SK-N-SH (cell line): ENCODE data around the gene FRMD5.

Experiments used
- CHD2 ChIP-seq: fragments of 150-350 bp; IDR thresholded peaks from 2 replicates; pipeline ENCODE4 v1.6.1; 2018; ENCODE audit warnings: low read length; ENCODE audit not compliant: partially characterized antibody
- EP300 ChIP-seq, 2 experiments: IDR thresholded peaks; 2 replicates each; pipeline versions ENCODE4 v1.4.0 to v1.6.1; 2012; ENCODE audit warnings: borderline replicate concordance in 1 of 2, low read depth in 1 of 2, low read length in 1 of 2
- FOSL2 ChIP-seq: IDR thresholded peaks from 2 replicates; pipeline ENCODE4 v1.4.0; 2012; ENCODE audit warnings: low read depth, mild to moderate bottlenecking, moderate library complexity, borderline replicate concordance
- MAX ChIP-seq: IDR thresholded peaks from 2 replicates; pipeline ENCODE4 v1.4.0; 2012; ENCODE audit warnings: low read depth
- MXI1 ChIP-seq: IDR thresholded peaks from 2 replicates; pipeline ENCODE4 v1.6.1; 2012; ENCODE audit warnings: mild to moderate bottlenecking, low read depth, low read length, improper control_type of control experiment
- YY1 ChIP-seq: IDR thresholded peaks from 2 replicates; pipeline ENCODE4 v1.4.0; 2012; ENCODE audit warnings: low read depth, mild to moderate bottlenecking
- TF ChIP-seq, protein P1 (sequence below): fragments of 200-600 bp; sonication (generic); IDR thresholded peaks from 2 replicates; pipeline ENCODE4 v1.6.1; 2017; ENCODE audit warnings: antibody characterized with exemption, mild to moderate bottlenecking, moderate library complexity

GRCh38 chr15:44009038-44009437 is 186.0 kb downstream of the FRMD5 start:
- TF ChIP-seq, protein P1, sequence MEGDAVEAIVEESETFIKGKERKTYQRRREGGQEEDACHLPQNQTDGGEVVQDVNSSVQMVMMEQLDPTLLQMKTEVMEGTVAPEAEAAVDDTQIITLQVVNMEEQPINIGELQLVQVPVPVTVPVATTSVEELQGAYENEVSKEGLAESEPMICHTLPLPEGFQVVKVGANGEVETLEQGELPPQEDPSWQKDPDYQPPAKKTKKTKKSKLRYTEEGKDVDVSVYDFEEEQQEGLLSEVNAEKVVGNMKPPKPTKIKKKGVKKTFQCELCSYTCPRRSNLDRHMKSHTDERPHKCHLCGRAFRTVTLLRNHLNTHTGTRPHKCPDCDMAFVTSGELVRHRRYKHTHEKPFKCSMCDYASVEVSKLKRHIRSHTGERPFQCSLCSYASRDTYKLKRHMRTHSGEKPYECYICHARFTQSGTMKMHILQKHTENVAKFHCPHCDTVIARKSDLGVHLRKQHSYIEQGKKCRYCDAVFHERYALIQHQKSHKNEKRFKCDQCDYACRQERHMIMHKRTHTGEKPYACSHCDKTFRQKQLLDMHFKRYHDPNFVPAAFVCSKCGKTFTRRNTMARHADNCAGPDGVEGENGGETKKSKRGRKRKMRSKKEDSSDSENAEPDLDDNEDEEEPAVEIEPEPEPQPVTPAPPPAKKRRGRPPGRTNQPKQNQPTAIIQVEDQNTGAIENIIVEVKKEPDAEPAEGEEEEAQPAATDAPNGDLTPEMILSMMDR, result no peak
- TF ChIP-seq MAX (no peak), YY1 (no peak), EP300 (IDR thresholded peaks at IDR 0.05; ENCODE audit: borderline replicate concordance in 1 of 2, low read depth in 1 of 2, low read length in 1 of 2) (no peak), CHD2 (no peak), FOSL2 (peak; percentile 69; the same call in 1 of the 2 replicates), MXI1 (no peak)
